Panc1 (cell line): ENCODE results near the gene NAA60. TPM values are rescaled to one million over a fixed set of nuclear protein-coding genes. Genes with fewer than 3 reads are reported as not detected.

ENCODE experiments used
- ATAC-seq: fragments of 200-7000 bp; cut with Tn5 transposase; 2 replicates; pipeline ENCODE4 v1.9.1; 2020; ENCODE audit warnings: mild to moderate bottlenecking, moderate library complexity
- BruUV-seq: library from RNA; stranded (reverse); fragments of 400-500 nt; replicated peaks from 2 replicates; lab custom pipeline; 2021; lab: Mats Ljungman, UMichigan
- CTCF ChIA-PET: fragments of 300-600 bp; sonication (Branson Sonifier 250); formaldehyde crosslinking; loops from one replicate; lab custom pipeline; 2022; ENCODE audit warnings: antibody characterized with exemption; lab: Charles Lee
- POLR2A ChIA-PET: fragments of 300-600 bp; sonication (Branson Sonifier 250); formaldehyde crosslinking; loops from one replicate; lab custom pipeline; 2022; ENCODE audit warnings: antibody characterized with exemption; lab: Charles Lee
- DNase-seq: peaks from one replicate; pipeline ENCODE4 v3.0.0-alpha.2; 2010; ENCODE audit warnings: low read depth, low spot score
- H3K27ac ChIP-seq: 2 replicates; pipeline ENCODE4 v1.5.1; 2011; ENCODE audit warnings: mild to moderate bottlenecking, low read length, inconsistent platforms
- H3K27me3 ChIP-seq: fragments of 200-500 bp; sonication (Bioruptor generic); 2 replicates; pipeline ENCODE4 v1.6.0; 2014; ENCODE audit warnings: low read length, inconsistent platforms; ENCODE audit not compliant: control insufficient read depth, insufficient read depth
- H3K36me3 ChIP-seq: fragments of 200-500 bp; sonication (Bioruptor generic); 2 replicates; pipeline ENCODE4 v1.5.1; 2014; ENCODE audit warnings: inconsistent platforms, mild to moderate bottlenecking, low read length, moderate library complexity; ENCODE audit not compliant: control insufficient read depth, insufficient read depth
- H3K4me1 ChIP-seq: 2 replicates; pipeline ENCODE4 v1.5.1; 2011; ENCODE audit warnings: inconsistent platforms, mild to moderate bottlenecking, low read length, moderate library complexity; ENCODE audit not compliant: control insufficient read depth, insufficient read depth
- H3K4me3 ChIP-seq, 2 experiments: 2 replicates each; pipeline ENCODE4 v1.5.1; 2011 to 2012; ENCODE audit warnings: low read depth in 2 of 2, low read length in 2 of 2, mild to moderate bottlenecking in 2 of 2, inconsistent platforms in 1 of 2, moderate library complexity in 1 of 2
- H3K9me3 ChIP-seq: fragments of 200-500 bp; sonication (Bioruptor generic); 2 replicates; pipeline ENCODE4 v1.5.1; 2014; ENCODE audit warnings: low read depth, mild to moderate bottlenecking, inconsistent platforms, low read length, moderate library complexity; ENCODE audit not compliant: control insufficient read depth, insufficient read depth
- POLR2AphosphoS5 ChIP-seq: IDR thresholded peaks from 2 replicates; pipeline ENCODE4 v1.6.1; 2012; ENCODE audit warnings: mild to moderate bottlenecking, low read depth, low read length, moderate library complexity
- REST ChIP-seq, 2 experiments: IDR thresholded peaks; 2 replicates each; pipeline ENCODE4 v1.6.1; 2011 to 2012; ENCODE audit warnings: low read depth in 2 of 2, control low read depth in 1 of 2, low read length in 1 of 2, mild to moderate bottlenecking in 1 of 2, moderate library complexity in 1 of 2; ENCODE audit not compliant: insufficient read depth in 1 of 2
- SIN3A ChIP-seq: IDR thresholded peaks from 2 replicates; pipeline ENCODE4 v1.6.1; 2012; ENCODE audit warnings: low read depth, mild to moderate bottlenecking, low read length, moderate library complexity, borderline replicate concordance; ENCODE audit not compliant: insufficient read depth
- TCF7L2 ChIP-seq: IDR thresholded peaks from 2 replicates; pipeline ENCODE4 v1.6.1; 2011; ENCODE audit warnings: mild to moderate bottlenecking, low read depth, low read length, inconsistent platforms
- in situ Hi-C: cut with HindIII; loops from 2 replicates; pipeline ENCODE4 v1.10.0; 2016; ENCODE audit warnings: low sequenced_read_pairs, low pct_unique_long_range_greater_than_20kb
- intact Hi-C: fragments of 100-400 bp; cut with micrococcal nuclease; formaldehyde crosslinking; loops from one replicate; pipeline ENCODE4 v1.10.0; 2022; ENCODE audit not compliant: unreplicated experiment
- total RNA-seq: library from RNA; stranded (reverse); gene quantifications from one replicate; pipeline ENCODE4 v1.2.1, GENCODE V29; 2021; ENCODE audit not compliant: unreplicated experiment
- TF ChIP-seq, protein P1 (sequence below): fragments of 450-650 bp; IDR thresholded peaks from 2 replicates; pipeline ENCODE4 v1.5.1; 2017; ENCODE audit warnings: mild to moderate bottlenecking

Gene NAA60
- total RNA-seq, 1 experiment from 2014 or later = 56.0 TPM

GRCh38 chr16:3467921-3468320 is 24.4 kb downstream of the NAA60 start:
- intact Hi-C loops = no loop called here
- ATAC-seq = no peak
- no peaks in the 10 kb centered on the region for H3K36me3 ChIP-seq
- TF ChIP-seq REST (IDR thresholded peaks at IDR 0.05; ENCODE audit: insufficient read depth in 1 of 2, low read depth in 2 of 2, low read length in 1 of 2) (no peak), TCF7L2 (no peak), SIN3A (no peak), POLR2AphosphoS5 (no peak)
- TF ChIP-seq, protein P1, sequence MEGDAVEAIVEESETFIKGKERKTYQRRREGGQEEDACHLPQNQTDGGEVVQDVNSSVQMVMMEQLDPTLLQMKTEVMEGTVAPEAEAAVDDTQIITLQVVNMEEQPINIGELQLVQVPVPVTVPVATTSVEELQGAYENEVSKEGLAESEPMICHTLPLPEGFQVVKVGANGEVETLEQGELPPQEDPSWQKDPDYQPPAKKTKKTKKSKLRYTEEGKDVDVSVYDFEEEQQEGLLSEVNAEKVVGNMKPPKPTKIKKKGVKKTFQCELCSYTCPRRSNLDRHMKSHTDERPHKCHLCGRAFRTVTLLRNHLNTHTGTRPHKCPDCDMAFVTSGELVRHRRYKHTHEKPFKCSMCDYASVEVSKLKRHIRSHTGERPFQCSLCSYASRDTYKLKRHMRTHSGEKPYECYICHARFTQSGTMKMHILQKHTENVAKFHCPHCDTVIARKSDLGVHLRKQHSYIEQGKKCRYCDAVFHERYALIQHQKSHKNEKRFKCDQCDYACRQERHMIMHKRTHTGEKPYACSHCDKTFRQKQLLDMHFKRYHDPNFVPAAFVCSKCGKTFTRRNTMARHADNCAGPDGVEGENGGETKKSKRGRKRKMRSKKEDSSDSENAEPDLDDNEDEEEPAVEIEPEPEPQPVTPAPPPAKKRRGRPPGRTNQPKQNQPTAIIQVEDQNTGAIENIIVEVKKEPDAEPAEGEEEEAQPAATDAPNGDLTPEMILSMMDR = no peak
- ChIA-PET CTCF (no interaction called here), POLR2A (no interaction called here)
- H3K4me1 ChIP-seq = peaks cover 5% of the 10 kb centered on the region; the same call in 1 of the 2 replicates
- DNase-seq = no peak
- no peak overlapping the region for H3K4me3 ChIP-seq
- no peak overlapping the region for H3K27ac ChIP-seq
- in situ Hi-C loops = no loop called here
- H3K27me3 ChIP-seq = no peaks in the 10 kb centered on the region
- no TSS peak for BruUV-seq
- no peaks in the 10 kb centered on the region for H3K9me3 ChIP-seq

DNA sequence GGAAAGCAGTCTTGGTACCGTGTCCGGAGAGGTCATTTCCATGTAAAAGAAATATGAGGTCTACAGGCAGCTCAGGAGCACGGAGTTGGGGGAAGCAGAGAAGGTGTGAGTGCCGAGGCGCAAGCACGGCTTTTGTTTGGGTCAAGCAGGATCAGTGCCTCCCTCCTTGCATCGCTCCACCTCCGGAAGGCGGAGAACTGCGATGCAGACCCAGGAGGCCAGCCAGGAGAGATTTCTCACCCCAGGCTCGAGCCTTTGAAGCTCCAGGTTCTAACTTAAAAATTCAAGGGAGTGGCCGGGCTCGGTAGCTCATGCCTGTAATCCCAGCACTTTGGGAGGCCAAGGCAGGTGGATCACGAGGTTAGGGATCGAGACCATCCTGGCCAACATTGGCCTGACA is 25.0 kb downstream of the NAA60 start:
- TF ChIP-seq SIN3A (no peak), TCF7L2 (no peak), POLR2AphosphoS5 (no peak), REST (IDR thresholded peaks at IDR 0.05; ENCODE audit: insufficient read depth in 1 of 2, low read depth in 2 of 2, low read length in 1 of 2) (no peak)
- TF ChIP-seq, protein P1 = no peak
- CTCF ChIA-PET = interaction anchor here (0.6 kb wide), 1 partner anchor 8 kb away, joined by 3 read pairs; no protein-coding TSS in a partner anchor
- no TSS peak for BruUV-seq

More for the DNA sequence above, 25.0 kb downstream of the NAA60 start:
- intact Hi-C loops = no loop called here
- H3K9me3 ChIP-seq = no peaks in the 10 kb centered on the region
- in situ Hi-C loops = no loop called here
- POLR2A ChIA-PET = no interaction called here
- ATAC-seq (no peak), DNase-seq (no peak)
- no peak overlapping the region for H3K4me3 ChIP-seq
- H3K27ac ChIP-seq = no peak overlapping the region
- no peaks in the 10 kb centered on the region for H3K36me3 ChIP-seq
- no peaks in the 10 kb centered on the region for H3K27me3 ChIP-seq
- H3K4me1 ChIP-seq = peaks cover 5% of the 10 kb centered on the region; the same call in 1 of the 2 replicates
